ENCODE measurements around the gene JAM2. TPM values are rescaled to one million over a fixed set of nuclear protein-coding genes. Genes with fewer than 3 reads are reported as not detected.

The JAM2 gene
- total and polyA plus RNA-seq, 8 donors: 1.2 to 32.1 (median 4.6) TPM; not detected in 1

GRCh38 chr21:25640202-25640942 lies 1.3 kb downstream of the JAM2 start:
- WGBS, 5 donors: 8 to 10% (median 10%) methylated on average over 23 to 27 of the region's 27 CpGs
- Histone ChIP-seq H3K36me3 (no peaks in the 10 kb centered on the region), H3K27ac (peak overlapping the region; percentile 4 to 93 (median 77)), H3K4me1 (peaks cover 11 to 34% (median 26%) of the 10 kb centered on the region in 4 donors), H3K27me3 (peaks cover 0 to 31% (median 25%) of the 10 kb centered on the region in 3 donors), H3K9me3 (no peaks in the 10 kb centered on the region), H3K4me3 (peak overlapping the region; percentile 54 to 73 (median 64))
- peak in 1 of 2 donors; percentile 66 for DNase-seq
- intact Hi-C loops (cut with DNase I; ENCODE audit: low total_unique reads): no loop called here
- no peak for TF ChIP-seq POLR2AphosphoS5 (IDR thresholded peaks at IDR 0.05)
- TF ChIP-seq CTCF (IDR thresholded peaks at IDR 0.05): no peak
- TF ChIP-seq EP300 (IDR thresholded peaks at IDR 0.05): no peak
- TF ChIP-seq POLR2A (IDR thresholded peaks at IDR 0.05): no peak

- no peak for TF ChIP-seq POLR2AphosphoS5 (IDR thresholded peaks at IDR 0.05)
- no peak for TF ChIP-seq EP300 (IDR thresholded peaks at IDR 0.05)
- TF ChIP-seq POLR2A (IDR thresholded peaks at IDR 0.05): no peak
- no peak for TF ChIP-seq CTCF (IDR thresholded peaks at IDR 0.05)
- Histone ChIP-seq H3K4me3 (peak overlapping the region; percentile 54 to 73 (median 64)), H3K27ac (peak overlapping the region in 2 of 5 donors; percentile 78 to 93), H3K4me1 (peaks cover 11 to 34% (median 26%) of the 10 kb centered on the region in 4 donors), H3K9me3 (no peaks in the 10 kb centered on the region), H3K27me3 (peaks cover 0 to 31% (median 25%) of the 10 kb centered on the region in 3 donors), H3K36me3 (no peaks in the 10 kb centered on the region)
- 56 to 65% (median 62%) methylated on average over 5 of the region's 5 CpGs for WGBS, 5 donors
- no peak for DNase-seq
- intact Hi-C loops (cut with DNase I; ENCODE audit: low total_unique reads): no loop called here
Observed at GRCh38 chr21:25640943-25641292, 1.9 kb downstream of the JAM2 start.

GRCh38 chr21:25643486-25643885 lies 4.4 kb downstream of the JAM2 start:
- DNase-seq: no peak
- H3K27me3 ChIP-seq: peaks cover 0 to 20% (median 16%) of the 10 kb centered on the region in 3 donors
- intact Hi-C loops (cut with DNase I; ENCODE audit: low total_unique reads): no loop called here
- no peak overlapping the region for H3K4me3 ChIP-seq
- H3K9me3 ChIP-seq: no peaks in the 10 kb centered on the region
- no peaks in the 10 kb centered on the region for H3K36me3 ChIP-seq
- no peak overlapping the region for H3K27ac ChIP-seq
- peaks cover 11 to 39% (median 24%) of the 10 kb centered on the region in 4 donors for H3K4me1 ChIP-seq
- no peak for TF ChIP-seq POLR2A (IDR thresholded peaks at IDR 0.05)
- 80 to 86% (median 83%) methylated on average over 4 of the region's 4 CpGs for WGBS, 5 donors

- 64 to 80% (median 65%) methylated on average over 1 of the region's 1 CpG for WGBS, 5 donors
- intact Hi-C loops (cut with DNase I; ENCODE audit: low total_unique reads): no loop called here
Observed at GRCh38 chr21:25646474-25646873, 7.4 kb downstream of the JAM2 start.

GRCh38 chr21:25647647-25648046 lies 8.6 kb downstream of the JAM2 start:
- intact Hi-C loops (cut with DNase I; ENCODE audit: low total_unique reads): no loop called here
- WGBS, 5 donors: 44 to 63% (median 60%) methylated on average over 5 of the region's 5 CpGs
- TF ChIP-seq CTCF (IDR thresholded peaks at IDR 0.05): no peak
- no peak for TF ChIP-seq POLR2A (IDR thresholded peaks at IDR 0.05)
- TF ChIP-seq POLR2AphosphoS5 (IDR thresholded peaks at IDR 0.05): no peak
- no peak for TF ChIP-seq EP300 (IDR thresholded peaks at IDR 0.05)

More at GRCh38 chr21:25646474-25646873, 7.4 kb downstream of the JAM2 start:
- DNase-seq: no peak
- peaks cover 0 to 11% (median 2%) of the 10 kb centered on the region in 4 donors for H3K4me1 ChIP-seq
- no peaks in the 10 kb centered on the region for H3K27me3 ChIP-seq
- H3K27ac ChIP-seq: no peak overlapping the region
- H3K36me3 ChIP-seq: no peaks in the 10 kb centered on the region
- H3K4me3 ChIP-seq: no peak overlapping the region
- TF ChIP-seq POLR2A (IDR thresholded peaks at IDR 0.05): no peak
- H3K9me3 ChIP-seq: no peaks in the 10 kb centered on the region

More at GRCh38 chr21:25647647-25648046, 8.6 kb downstream of the JAM2 start:
- H3K4me3 ChIP-seq: no peak overlapping the region
- H3K27me3 ChIP-seq: no peaks in the 10 kb centered on the region
- peaks cover 0 to 11% (median 2%) of the 10 kb centered on the region in 4 donors for H3K4me1 ChIP-seq
- no peak overlapping the region for H3K27ac ChIP-seq
- H3K9me3 ChIP-seq: no peaks in the 10 kb centered on the region
- DNase-seq: no peak
- H3K36me3 ChIP-seq: no peaks in the 10 kb centered on the region
